Activated CD8-positive, alpha-beta memory T cell treated with anti-CD3 and anti-CD28 coated beads for 1 hour (primary cell): ENCODE data around the gene BSPH1.
"Not testable (repeated sequence)": the region's sequence is repeated elsewhere in the genome, so short reads cannot be mapped to it uniquely, and the experiment has no call there.

Source experiments
- DNase-seq, 2 donors: peaks; one replicate each; pipeline ENCODE4 v3.0.0-alpha.2; 2020; ENCODE audit warnings: low read depth in 1 of 2; ENCODE audit errors: extremely low read depth in 1 of 2

Gene BSPH1, protein sequence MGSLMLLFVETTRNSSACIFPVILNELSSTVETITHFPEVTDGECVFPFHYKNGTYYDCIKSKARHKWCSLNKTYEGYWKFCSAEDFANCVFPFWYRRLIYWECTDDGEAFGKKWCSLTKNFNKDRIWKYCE

GRCh38 chr19:47992070-47992469 is at the start of gene BSPH1:
TSS of gene BSPH1 (minus strand) at chr19:47992170. CDS start at chr19:47992081, 89 bp downstream.
- DNase-seq, result no peak

- no peak for DNase-seq
These were observed 44.8 kb upstream of the BSPH1 start for GRCh38 chr19:48036765-48037164.

DNA sequence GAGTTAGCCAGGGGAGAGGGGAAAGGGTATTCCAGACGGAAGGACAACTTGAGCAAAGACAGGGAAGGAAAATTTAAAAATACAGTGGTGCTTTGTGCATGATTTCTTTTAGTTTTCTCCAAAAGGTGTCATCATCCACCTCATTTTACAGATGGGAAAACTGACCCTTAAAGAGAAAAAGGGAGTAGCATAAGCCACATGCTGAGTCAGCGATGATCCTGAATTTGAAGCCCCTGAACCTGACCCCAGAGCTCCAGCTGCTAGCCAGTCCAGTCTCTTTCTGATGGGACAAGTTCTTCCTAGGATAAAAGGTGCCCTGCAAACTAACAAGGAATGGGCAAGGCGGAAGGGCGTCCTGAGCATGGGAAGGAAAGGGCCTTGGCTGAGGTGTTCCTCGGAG is 41.6 kb upstream of the BSPH1 start:
- DNase-seq, result no peak

DNA sequence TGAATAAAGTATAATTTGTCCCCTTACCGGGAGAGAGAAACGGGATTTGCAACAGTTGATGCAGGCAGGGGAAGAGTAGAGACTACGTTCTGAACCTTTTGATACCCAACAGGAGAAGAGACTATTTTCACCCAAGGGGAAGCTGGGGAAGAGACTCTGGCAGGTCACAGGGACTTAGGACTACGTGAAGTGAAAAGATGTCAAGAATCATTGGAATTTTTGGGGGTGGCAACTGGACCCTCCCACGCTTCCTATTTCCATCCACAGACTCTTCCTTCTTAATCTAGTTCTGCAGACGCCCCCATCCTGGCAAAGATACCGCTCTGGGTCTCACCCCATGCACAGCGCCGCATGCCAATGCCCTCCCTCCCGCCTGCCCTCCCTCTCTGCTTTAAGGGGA is 38.1 kb upstream of the BSPH1 start:
- no peak for DNase-seq

GRCh38 chr19:48029431-48029830 is 37.5 kb upstream of the BSPH1 start:
- no peak for DNase-seq

DNA sequence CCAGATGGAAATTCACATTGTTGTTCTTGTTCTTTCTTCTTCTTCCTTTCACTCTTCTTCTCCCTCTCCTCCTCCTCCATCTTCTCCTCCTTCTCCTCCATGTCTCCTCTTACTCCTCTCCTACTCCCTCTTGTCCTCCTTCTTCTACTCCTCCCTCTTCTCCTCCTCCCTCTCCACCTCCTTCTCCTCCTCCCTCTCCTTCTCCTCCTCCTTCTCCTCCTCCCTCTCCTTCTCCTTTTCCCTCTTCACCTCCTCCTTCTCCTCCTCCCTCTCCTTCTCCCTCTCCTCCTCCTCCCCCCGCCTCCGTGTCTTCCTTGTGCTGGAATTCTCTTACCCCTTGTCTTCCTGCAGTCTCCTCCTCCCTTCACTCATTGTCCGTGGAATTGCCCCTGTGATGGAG is 33.5 kb upstream of the BSPH1 start:
- DNase-seq, result no peak

GRCh38 chr19:48023518-48023917 is 31.5 kb upstream of the BSPH1 start:
- no peak for DNase-seq

DNA sequence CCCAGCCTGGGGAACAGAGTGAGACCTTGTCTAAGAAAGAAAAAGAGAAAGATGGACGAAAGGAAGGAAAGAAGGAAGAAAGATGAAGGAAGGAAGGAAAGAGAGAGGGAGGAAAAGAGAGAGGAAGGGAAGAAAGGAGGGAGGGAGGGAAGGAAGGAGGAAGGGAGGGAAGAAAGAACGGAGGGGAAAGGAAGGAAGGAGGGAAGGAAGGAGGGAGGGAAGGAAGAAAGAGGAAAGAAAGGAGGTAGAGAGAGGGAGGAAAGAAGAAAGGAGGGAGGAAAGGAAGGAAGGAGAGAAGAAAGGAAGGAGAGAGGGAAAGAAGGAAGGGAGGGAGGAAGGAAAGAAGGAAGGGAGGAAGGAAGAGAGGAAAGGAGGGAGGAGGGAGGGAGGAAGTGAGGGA is 31.0 kb upstream of the BSPH1 start:
- DNase-seq, result no peak

GRCh38 chr19:48020686-48021085 is 28.7 kb upstream of the BSPH1 start:
- no peak for DNase-seq

DNA sequence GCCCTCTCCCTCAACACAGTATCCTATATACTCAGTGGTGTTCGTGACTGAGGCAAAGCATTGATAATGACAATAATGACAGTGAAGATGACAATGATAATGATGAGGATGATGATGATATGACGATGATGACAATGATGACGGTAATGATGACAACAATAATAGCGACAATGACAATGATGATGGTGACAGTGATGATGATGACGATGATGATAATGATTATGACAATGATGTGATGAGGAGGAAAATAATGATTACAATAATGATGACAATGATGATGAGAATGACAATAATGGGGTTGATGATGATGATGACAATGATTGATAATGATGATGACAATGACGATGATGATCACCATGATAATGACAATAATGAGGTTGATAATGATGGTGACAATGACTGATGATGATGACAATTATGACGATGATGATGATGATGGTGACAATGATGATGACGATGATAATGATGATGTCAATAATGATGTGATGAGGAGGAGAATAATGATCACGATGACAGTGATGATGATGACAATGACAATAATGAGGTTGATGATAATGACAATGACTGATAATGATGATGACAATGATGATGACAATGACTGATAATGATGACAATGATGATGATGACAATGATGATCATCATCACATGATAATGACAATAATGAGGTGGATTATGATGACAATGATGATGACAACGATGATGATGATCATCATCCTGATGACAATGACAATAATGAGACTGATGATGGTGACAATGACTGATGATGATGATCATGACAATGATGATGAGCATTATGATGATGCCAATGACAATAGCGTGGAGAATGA is 19.2 kb upstream of the BSPH1 start:
- no peak for DNase-seq

DNA sequence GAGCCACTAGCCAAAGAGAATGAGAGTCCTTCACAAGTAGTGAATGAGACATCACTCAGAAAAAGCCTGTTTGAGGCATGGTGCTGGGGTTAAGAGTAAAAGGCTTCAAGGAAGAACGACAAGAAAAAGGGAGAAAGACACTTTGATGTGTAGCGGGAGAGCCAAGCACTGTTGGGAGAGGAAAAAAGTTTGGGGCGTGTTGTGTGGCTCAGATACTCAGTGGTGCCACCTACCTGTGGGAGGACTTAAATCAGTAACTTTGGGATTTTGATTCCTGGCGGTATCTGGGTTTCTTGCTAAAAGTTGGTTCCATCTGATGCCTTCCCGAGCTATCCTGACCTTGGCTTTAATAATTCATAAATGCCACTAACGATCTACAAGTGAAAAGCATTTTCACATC is 14.8 kb upstream of the BSPH1 start:
- no peak for DNase-seq

DNA sequence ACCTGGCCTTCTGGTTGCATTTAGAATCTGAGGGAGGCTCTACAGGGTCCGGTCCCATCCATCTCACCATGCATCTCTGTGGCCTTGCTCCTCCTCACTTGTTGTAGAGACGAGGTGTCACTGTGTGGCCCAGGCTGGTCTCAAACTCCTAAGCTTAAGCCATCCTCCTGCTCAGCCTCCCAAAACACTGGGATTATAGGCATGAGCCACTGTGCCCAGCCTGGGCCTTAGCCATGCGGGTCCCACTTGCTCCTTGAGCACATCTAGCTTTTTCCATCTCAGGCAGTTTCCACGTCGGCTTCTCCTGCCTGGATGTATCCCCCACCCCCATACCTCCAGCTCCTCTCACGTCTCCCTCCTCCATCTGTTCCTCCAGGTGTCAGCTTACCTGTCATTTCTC is 12.3 kb upstream of the BSPH1 start:
- DNase-seq, result no peak

GRCh38 chr19:48000846-48001245 is 8.9 kb upstream of the BSPH1 start:
- DNase-seq, result no peak

DNA sequence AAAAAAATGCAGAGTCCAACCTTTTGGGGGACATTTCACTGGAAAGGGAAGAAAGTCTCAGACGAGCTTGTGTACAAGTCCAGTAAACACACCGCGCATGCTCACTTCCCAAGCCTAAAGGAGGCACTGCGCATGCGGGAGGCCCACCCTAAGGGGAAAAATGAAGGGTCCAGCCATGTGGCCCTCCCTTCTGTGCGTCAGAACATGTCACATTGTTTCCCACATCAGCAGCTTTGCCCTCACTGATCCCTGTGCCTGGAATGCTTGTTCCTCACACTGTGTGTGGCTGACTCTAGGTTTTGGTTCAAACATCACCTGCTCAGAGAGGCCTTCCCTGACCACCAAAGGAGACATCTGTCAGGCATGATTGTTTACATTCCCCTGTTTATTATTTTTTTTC is 6.8 kb upstream of the BSPH1 start:
- no peak for DNase-seq

DNA sequence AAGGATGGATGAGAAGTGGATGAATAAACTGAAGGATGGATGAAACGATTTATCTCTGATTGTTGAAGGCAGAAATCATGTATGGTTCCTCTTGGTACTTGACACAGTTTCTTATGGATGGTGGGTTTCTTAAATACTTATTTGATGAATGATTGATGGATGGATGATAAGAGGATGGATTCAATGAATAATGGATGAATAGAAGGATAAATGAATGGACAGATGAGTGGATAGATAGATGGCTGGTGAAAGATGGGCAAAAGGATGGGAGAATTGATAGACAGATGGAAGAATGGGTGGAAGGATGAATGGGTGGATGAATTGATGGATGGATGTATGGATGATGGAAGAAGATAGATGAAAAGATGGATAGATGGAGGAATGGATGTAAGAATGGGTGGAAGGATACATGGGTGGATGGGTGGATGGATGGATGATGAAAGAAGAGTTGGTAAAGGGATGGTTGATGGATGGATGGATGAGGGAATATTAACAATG is 4.3 kb upstream of the BSPH1 start:
- no peak for DNase-seq

GRCh38 chr19:47994209-47994802 is 2.3 kb upstream of the BSPH1 start, which contains the start of gene ELSPBP1:
TSS of gene ELSPBP1 (plus strand) at chr19:47994632. CDS start at chr19:48008668, 14,036 bp downstream.
- DNase-seq, result no peak

- no peak for DNase-seq
These were observed 670 bp downstream of the BSPH1 start for GRCh38 chr19:47991191-47991808.

- no peak for DNase-seq
These were observed 18.4 kb downstream of the BSPH1 start for GRCh38 chr19:47973529-47973928.

DNA sequence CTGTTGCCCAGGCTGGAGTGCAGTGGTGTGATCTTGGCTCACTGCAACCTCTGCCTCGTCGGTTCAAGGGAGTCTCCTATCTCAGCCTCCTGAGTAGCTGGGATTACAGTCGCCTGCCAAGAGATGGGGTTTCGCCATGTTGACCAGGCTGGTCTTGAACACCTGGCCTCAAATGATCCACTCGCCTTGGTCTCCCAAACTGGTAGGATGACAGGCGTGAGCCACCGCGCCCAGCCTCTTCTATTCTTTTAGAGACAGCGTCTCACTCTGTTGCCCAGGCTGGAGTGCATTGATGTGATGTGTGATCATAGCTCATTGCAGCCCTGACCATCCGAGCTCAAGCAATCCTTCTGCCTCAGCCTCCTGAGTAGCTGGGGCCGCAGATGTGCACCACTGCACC is 36.0 kb downstream of the BSPH1 start:
- not testable (repeated sequence) for DNase-seq

DNA sequence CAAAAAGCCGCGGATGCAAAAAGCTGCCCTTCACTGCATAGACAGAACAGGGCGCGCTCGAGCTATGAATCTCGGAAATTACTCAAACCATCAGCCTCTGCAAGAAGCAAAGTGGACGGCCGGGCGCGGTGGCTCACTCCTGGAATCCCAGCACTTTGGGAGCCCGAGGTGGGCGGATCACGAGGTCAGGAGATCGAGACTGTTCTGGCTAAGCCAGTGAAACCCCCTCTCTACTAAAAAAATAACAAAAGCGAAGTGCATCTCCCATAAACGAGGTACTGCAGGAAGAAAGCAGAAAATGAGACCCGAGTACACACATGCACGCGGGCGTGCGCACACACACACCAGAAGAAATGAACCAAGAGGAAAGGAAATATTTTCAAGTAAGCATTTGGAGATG is 39.8 kb downstream of the BSPH1 start:
- not testable (repeated sequence) for DNase-seq

- not testable (repeated sequence) for DNase-seq
These were observed 42.0 kb downstream of the BSPH1 start for GRCh38 chr19:47949852-47950521.
